Measurements from ENCODE around the gene NRBF2. TPM values are rescaled to one million over a fixed set of nuclear protein-coding genes. Genes with fewer than 3 reads are reported as not detected.

Gene NRBF2
- total RNA-seq, 1 donor from 2014 or later: 21.5 TPM

DNA sequence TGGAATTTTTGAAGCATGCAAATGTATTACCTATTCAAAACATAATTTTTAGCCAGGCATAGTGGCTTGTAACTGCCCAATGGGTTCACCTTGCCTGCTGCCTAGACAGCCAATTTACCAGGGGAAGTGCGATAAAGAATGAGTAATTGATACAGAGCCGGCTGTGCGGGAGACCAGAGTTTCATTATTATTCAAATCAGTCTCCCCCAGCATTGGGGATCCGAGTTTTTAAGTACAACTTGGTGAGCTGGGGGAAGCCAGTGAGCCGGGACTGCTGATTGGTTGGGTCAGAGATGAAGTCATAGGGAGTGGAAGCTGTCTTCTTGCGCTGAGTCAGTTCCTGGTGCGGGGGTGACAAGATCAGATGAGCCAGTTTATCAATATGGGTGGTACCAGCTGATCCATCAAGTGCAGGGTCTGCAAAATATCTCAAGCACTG lies 29.1 kb upstream of the NRBF2 start:
- Mint-ChIP-seq H3K36me3 (ENCODE audit: unreplicated experiment) (no peaks in the 10 kb centered on the region), H3K27ac (ENCODE audit: unreplicated experiment) (no peak overlapping the region), H3K9me3 (ENCODE audit: unreplicated experiment) (no peaks in the 10 kb centered on the region), H3K4me1 (ENCODE audit: unreplicated experiment) (peaks cover 16% of the 10 kb centered on the region), H3K27me3 (ENCODE audit: unreplicated experiment) (no peaks in the 10 kb centered on the region), H3K4me3 (ENCODE audit: unreplicated experiment) (no peak overlapping the region)
- DNase-seq (ENCODE audit: extremely low spot score, unreplicated experiment): no peak
- TF ChIP-seq, protein P1, sequence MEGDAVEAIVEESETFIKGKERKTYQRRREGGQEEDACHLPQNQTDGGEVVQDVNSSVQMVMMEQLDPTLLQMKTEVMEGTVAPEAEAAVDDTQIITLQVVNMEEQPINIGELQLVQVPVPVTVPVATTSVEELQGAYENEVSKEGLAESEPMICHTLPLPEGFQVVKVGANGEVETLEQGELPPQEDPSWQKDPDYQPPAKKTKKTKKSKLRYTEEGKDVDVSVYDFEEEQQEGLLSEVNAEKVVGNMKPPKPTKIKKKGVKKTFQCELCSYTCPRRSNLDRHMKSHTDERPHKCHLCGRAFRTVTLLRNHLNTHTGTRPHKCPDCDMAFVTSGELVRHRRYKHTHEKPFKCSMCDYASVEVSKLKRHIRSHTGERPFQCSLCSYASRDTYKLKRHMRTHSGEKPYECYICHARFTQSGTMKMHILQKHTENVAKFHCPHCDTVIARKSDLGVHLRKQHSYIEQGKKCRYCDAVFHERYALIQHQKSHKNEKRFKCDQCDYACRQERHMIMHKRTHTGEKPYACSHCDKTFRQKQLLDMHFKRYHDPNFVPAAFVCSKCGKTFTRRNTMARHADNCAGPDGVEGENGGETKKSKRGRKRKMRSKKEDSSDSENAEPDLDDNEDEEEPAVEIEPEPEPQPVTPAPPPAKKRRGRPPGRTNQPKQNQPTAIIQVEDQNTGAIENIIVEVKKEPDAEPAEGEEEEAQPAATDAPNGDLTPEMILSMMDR (IDR thresholded peaks at IDR 0.05): no peak

DNA sequence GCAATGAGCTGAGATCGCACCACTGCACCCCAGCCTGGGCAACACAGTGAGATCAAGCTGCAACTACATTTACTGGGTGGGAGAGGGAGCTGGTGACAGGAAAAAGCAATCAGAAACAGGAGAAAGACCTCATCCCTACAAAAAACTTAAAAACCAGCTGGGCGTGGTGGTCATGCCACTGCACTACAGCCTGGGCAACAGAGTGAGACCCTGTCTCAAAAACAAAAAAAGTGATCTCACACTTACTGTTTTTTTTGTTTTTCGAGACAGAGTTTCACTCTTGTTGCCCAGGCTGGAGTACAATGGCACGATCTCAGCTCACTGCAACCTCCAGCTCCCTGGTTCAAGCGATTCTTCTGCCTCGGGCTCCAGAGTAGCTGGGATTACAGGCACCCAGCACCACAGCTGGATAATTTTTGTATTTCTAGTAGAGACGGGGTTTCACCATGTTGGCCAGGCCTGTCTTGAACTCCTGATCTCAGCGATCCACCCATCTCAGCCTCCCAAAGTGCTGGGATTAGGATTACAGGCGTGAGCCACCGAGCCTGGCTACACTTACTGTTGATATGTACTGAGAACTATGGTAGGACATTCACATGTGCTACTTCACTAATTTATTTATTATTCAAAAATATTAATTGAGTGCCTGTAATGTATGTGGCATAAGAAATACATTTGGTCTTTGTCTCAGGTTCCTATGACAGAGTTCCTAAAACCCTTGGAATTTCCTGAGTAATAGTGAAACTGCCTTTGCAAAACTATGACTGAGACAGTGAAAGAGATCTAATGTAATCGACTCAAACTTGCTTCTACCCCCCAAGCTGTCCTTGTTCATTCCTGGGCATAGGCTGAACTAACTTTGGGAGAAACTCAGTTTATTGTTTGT lies 27.7 kb upstream of the NRBF2 start:
- Mint-ChIP-seq H3K36me3 (ENCODE audit: unreplicated experiment) (no peaks in the 10 kb centered on the region), H3K9me3 (ENCODE audit: unreplicated experiment) (no peaks in the 10 kb centered on the region), H3K4me1 (ENCODE audit: unreplicated experiment) (peaks cover 16% of the 10 kb centered on the region), H3K4me3 (ENCODE audit: unreplicated experiment) (no peak overlapping the region), H3K27ac (ENCODE audit: unreplicated experiment) (peak overlapping the region; percentile 63), H3K27me3 (ENCODE audit: unreplicated experiment) (no peaks in the 10 kb centered on the region)
- no peak for DNase-seq (ENCODE audit: extremely low spot score, unreplicated experiment)
- TF ChIP-seq, protein P1 (IDR thresholded peaks at IDR 0.05): no peak

DNA sequence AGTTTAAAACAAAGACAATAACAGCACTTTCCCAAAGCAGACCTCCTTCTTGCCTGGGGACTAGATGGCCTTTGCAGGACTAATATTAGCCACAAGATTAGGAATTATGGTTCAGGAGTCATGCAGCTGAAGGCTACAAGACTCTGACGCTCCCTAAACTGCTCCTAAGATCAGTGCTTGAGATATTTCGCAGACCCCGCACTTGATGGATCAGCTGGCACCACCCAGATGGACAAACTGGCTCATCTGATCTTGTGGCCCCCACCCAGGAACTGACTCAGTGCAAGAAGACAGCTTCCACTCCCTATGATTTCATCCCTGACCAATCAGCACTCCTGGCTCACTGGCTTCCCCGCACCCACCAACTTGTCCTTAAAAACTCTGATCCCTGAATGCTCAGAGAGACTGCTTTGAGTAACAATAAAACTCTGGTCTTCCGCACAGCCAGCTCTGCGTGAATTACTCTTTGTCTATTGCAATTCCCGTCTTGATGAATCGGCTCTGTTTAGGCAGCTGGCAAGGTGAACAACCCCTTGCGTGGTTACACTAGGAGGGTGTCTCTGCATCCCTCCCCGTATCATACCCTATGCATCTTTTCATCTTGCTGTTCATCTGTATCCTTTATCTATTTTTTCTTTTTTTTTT lies 26.9 kb upstream of the NRBF2 start:
- no peaks in the 10 kb centered on the region for H3K27me3 Mint-ChIP-seq (ENCODE audit: unreplicated experiment)
- no peaks in the 10 kb centered on the region for H3K36me3 Mint-ChIP-seq (ENCODE audit: unreplicated experiment)
- no peak for DNase-seq (ENCODE audit: extremely low spot score, unreplicated experiment)
- peak overlapping the region; percentile 63 for H3K27ac Mint-ChIP-seq (ENCODE audit: unreplicated experiment)
- peaks cover 16% of the 10 kb centered on the region for H3K4me1 Mint-ChIP-seq (ENCODE audit: unreplicated experiment)
- no peak overlapping the region for H3K4me3 Mint-ChIP-seq (ENCODE audit: unreplicated experiment)
- TF ChIP-seq, protein P1 (IDR thresholded peaks at IDR 0.05): no peak
- H3K9me3 Mint-ChIP-seq (ENCODE audit: unreplicated experiment): no peaks in the 10 kb centered on the region

DNA sequence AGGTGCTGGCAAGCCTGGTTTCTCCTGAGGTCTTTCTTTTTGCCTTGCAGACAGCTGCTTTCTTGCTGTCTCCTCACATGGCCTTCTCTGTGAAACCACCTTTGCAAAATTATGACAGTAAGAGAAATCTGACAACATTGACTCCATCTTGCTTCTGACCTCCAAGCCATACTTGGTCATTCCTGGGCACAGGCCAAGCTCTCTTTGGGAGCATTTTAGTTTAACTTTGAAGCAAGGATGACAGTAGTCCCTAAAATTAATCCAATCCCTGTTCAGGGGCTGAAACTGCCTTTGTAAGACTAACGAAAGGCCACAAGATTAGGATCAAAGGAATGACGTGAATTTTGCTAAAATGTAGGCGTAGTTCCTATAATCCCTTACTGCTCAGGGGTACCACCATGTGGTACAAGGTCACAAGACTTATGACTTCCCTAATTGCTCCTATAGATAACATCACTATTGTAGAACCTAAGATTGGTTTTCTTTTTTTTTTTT lies 25.1 kb upstream of the NRBF2 start:
- Mint-ChIP-seq H3K9me3 (ENCODE audit: unreplicated experiment) (no peaks in the 10 kb centered on the region), H3K4me1 (ENCODE audit: unreplicated experiment) (peaks cover 16% of the 10 kb centered on the region), H3K4me3 (ENCODE audit: unreplicated experiment) (no peak overlapping the region), H3K27me3 (ENCODE audit: unreplicated experiment) (no peaks in the 10 kb centered on the region), H3K36me3 (ENCODE audit: unreplicated experiment) (no peaks in the 10 kb centered on the region), H3K27ac (ENCODE audit: unreplicated experiment) (no peak overlapping the region)
- TF ChIP-seq, protein P1 (IDR thresholded peaks at IDR 0.05): no peak
- DNase-seq (ENCODE audit: extremely low spot score, unreplicated experiment): no peak

DNA sequence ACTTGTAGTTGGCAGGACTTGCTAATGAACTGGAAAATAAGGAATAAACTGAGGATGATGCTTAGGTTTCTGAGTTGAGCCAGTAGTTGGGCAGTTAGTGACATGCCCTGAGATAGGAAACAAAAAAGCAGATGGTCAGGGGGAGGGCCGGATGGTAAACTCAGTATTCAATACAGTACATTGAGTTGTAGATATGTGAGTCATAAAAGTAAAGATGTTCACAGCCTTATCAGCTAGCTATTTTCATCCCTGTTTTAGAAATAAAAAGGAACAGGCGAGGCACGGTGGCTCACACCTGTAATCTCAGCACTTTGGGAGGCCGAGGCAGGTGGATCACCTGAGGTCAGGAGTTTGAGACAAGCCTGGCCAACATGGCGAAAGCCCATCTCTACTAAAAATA lies 22.2 kb upstream of the NRBF2 start:
- no peak overlapping the region for H3K4me3 Mint-ChIP-seq (ENCODE audit: unreplicated experiment)
- no peaks in the 10 kb centered on the region for H3K27me3 Mint-ChIP-seq (ENCODE audit: unreplicated experiment)
- no peak for DNase-seq (ENCODE audit: extremely low spot score, unreplicated experiment)
- H3K4me1 Mint-ChIP-seq (ENCODE audit: unreplicated experiment): peaks cover 23% of the 10 kb centered on the region
- no peak overlapping the region for H3K27ac Mint-ChIP-seq (ENCODE audit: unreplicated experiment)
- TF ChIP-seq, protein P1 (IDR thresholded peaks at IDR 0.05): no peak
- no peaks in the 10 kb centered on the region for H3K9me3 Mint-ChIP-seq (ENCODE audit: unreplicated experiment)
- H3K36me3 Mint-ChIP-seq (ENCODE audit: unreplicated experiment): no peaks in the 10 kb centered on the region
